GM12872 (cell line): ENCODE measurements around the gene CSMD2.

Experiments used
- TF ChIP-seq, protein P1 (sequence below): IDR thresholded peaks from 3 replicates; pipeline ENCODE4 v1.5.1; 2011; ENCODE audit warnings: low read depth, mild to moderate bottlenecking, low read length, moderate library complexity; ENCODE audit not compliant: insufficient read depth

Gene CSMD2

DNA sequence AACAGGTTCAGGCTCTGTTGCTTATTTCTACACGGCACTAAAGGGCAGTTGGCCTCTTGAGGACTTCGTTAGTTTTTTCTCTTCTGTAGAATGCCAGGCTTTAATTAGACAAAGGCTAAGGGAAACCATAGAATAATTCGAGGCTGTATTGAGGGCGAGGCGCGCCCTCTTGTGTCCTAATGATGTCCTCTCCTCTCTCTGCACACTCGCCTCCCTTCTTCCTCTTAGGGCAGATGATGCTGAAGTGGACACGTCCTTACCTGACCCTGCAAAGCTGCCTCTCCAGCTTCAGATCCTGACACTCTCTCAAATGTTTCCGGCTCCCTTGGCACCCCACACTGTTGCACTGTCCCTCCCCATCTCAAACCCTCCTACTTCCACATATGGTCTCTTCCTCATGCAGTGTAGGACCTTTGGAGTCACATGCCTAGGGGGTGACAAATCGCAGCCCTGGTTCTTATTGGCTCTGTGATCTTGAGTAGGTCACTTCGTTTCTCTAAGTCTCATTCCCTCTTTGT is 694.5 kb downstream of the CSMD2 start:
- TF ChIP-seq, protein P1, sequence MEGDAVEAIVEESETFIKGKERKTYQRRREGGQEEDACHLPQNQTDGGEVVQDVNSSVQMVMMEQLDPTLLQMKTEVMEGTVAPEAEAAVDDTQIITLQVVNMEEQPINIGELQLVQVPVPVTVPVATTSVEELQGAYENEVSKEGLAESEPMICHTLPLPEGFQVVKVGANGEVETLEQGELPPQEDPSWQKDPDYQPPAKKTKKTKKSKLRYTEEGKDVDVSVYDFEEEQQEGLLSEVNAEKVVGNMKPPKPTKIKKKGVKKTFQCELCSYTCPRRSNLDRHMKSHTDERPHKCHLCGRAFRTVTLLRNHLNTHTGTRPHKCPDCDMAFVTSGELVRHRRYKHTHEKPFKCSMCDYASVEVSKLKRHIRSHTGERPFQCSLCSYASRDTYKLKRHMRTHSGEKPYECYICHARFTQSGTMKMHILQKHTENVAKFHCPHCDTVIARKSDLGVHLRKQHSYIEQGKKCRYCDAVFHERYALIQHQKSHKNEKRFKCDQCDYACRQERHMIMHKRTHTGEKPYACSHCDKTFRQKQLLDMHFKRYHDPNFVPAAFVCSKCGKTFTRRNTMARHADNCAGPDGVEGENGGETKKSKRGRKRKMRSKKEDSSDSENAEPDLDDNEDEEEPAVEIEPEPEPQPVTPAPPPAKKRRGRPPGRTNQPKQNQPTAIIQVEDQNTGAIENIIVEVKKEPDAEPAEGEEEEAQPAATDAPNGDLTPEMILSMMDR: peak; percentile 86

DNA sequence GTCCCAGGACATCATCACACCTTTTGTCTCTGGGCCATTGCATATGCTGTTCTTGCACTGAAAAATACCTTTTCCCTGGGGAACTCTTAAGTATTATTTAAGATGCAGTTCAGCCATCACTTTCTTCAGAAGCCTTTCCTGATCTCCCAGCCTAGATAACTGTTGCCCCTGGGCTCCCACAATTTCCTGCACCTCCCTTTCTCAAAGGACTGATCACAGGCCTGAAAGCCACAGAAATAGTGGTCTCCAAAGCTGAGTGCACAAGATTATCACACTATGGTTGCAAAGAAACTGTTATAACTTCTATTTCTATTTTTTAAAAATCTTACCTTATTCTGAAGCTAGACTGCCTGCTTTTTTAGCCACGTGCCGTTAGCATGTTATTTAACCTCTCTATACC is 695.3 kb downstream of the CSMD2 start:
- TF ChIP-seq, protein P1: no peak

DNA sequence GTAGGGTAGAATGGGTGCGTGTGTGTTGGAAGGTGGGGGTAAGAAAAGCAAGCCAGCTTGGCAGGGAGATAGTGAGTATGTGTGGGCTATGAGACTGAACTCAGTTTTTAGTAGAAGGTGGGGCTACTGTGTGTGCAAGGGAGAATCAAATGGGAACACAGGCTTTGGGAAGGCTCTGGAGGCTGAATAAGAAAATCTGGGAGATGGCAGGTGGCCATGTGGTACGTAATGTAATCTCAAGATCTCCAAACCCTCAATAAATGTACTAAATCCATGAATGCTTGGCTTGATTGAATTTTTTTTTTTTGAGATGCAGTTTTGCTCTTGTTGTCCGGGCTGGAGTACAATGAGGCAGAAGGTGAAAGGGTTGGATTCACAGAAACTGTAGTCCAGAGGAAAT is 696.1 kb downstream of the CSMD2 start:
- TF ChIP-seq, protein P1: no peak

GRCh38 chr1:33468531-33468930 is 696.5 kb downstream of the CSMD2 start:
- TF ChIP-seq, protein P1: no peak

DNA sequence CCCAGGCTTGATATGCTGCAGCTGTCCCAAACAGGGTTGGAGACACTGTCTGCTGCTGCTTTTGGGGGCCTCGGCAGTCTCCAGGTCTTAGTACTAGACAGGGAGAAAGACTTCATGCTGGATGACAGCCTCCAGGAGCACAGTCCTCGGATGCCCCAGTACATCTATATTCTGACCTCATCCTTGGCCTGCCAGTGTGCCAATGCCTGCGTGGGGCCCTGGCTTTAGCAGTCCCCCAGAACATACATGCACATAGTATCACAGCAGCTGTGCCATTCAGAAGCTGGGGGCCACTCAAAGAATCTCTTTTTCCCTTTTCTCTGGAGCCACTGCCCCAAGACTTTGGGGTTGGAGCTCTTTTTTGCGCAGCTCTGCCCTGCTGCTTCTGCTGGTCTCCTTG is 697.0 kb downstream of the CSMD2 start:
- TF ChIP-seq, protein P1: no peak

DNA sequence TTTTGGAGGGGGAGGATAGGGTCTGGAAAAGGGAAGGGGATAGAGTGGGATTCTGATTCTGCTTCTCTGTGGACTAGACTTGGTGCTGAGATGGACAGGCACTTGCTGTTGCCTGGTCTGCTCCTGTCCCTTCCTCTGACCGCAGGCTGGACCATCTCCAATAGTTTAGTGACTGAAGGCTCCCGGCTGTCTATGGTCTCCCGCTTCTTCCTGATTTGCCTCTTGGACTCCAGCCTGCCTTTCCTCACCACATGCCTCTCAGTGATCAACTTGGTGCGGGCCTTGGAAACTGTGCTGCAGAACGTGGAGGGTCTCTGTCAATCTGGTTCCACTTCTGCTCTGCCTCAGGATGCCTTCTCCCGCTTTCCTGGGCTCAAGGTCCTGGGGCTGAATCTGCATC is 698.9 kb downstream of the CSMD2 start:
- TF ChIP-seq, protein P1: no peak

- TF ChIP-seq, protein P1: no peak
Observed at GRCh38 chr1:33465316-33465715, 699.7 kb downstream of the CSMD2 start.
